NCI-H69 (cell line): ENCODE measurements around the gene SPINT1.

Source experiments
- DNase-seq: peaks from one replicate; lab custom pipeline; 2025; lab: John Stamatoyannopoulos, UW

The SPINT1 gene

GRCh38 chr15:40828447-40829036 lies 15.3 kb upstream of the SPINT1 start, which contains the start of gene PPP1R14D:
Gene PPP1R14D, minus strand, starts transcription at chr15:40828708. Its CDS starts 67 bp downstream, at chr15:40828641.
- DNase-seq: no peak

GRCh38 chr15:40829115-40829514 lies 14.7 kb upstream of the SPINT1 start:
- peak; percentile 75 for DNase-seq

GRCh38 chr15:40830884-40831283 lies 13.0 kb upstream of the SPINT1 start:
- DNase-seq: peak; percentile 99

- DNase-seq: no peak
Observed at GRCh38 chr15:40831861-40832260, 12.0 kb upstream of the SPINT1 start.

- no peak for DNase-seq
Observed at GRCh38 chr15:40832903-40833302, 10.9 kb upstream of the SPINT1 start.

- no peak for DNase-seq
Observed at GRCh38 chr15:40836020-40836419, 7.8 kb upstream of the SPINT1 start.

- DNase-seq: no peak
Observed at GRCh38 chr15:40838756-40839155, 5.1 kb upstream of the SPINT1 start.

- DNase-seq: no peak
Observed at GRCh38 chr15:40841741-40842140, 2.1 kb upstream of the SPINT1 start.

- DNase-seq: no peak
Observed at GRCh38 chr15:40843261-40843884, 475 bp upstream of the SPINT1 start.

- peak; percentile 73 for DNase-seq
Observed at GRCh38 chr15:40844696-40845030, 815 bp downstream of the SPINT1 start.

- peak; percentile 41 for DNase-seq
Observed at GRCh38 chr15:40845036-40845435, 1.2 kb downstream of the SPINT1 start.

- peak; percentile 69 for DNase-seq
Observed at GRCh38 chr15:40845511-40846284, 1.9 kb downstream of the SPINT1 start.

GRCh38 chr15:40846841-40847222 lies 3.0 kb downstream of the SPINT1 start:
- DNase-seq: no peak

GRCh38 chr15:40847223-40847961 lies 3.5 kb downstream of the SPINT1 start:
- DNase-seq: peak; percentile 95

- DNase-seq: no peak
Observed at GRCh38 chr15:40850576-40851112, 6.8 kb downstream of the SPINT1 start.

- DNase-seq: peak; percentile 48
Observed at GRCh38 chr15:40852529-40852928, 8.7 kb downstream of the SPINT1 start.

GRCh38 chr15:40853241-40853890 lies 9.5 kb downstream of the SPINT1 start:
- no peak for DNase-seq

- DNase-seq: no peak
Observed at GRCh38 chr15:40854161-40854560, 10.3 kb downstream of the SPINT1 start.

GRCh38 chr15:40855706-40856234 lies 11.9 kb downstream of the SPINT1 start:
- no peak for DNase-seq

- no peak for DNase-seq
Observed at GRCh38 chr15:40856746-40857145, 12.9 kb downstream of the SPINT1 start.

- DNase-seq: peak; percentile 76
Observed at GRCh38 chr15:40857601-40858341, 13.9 kb downstream of the SPINT1 start.
